Body of pancreas (tissue), 4 donors: ENCODE data around the gene DRC3.

Experiments
- CTCF ChIP-seq, 7 experiments: fragments of 450-650 bp in 4 of 7; fragments of 200-600 bp in 3 of 7; sonication (generic) in 3 of 7; IDR thresholded peaks; one replicate each; pipeline ENCODE4 v1.5.1; 2016 to 2019; ENCODE audit warnings: antibody characterized with exemption in 7 of 7
- POLR2A ChIP-seq, 3 donors: fragments of 450-650 bp; IDR thresholded peaks; one replicate each; pipeline ENCODE4 v1.6.1; 2016; ENCODE audit warnings: antibody characterized with exemption in 3 of 3, mild to moderate bottlenecking in 2 of 3

GRCh38 chr17:18008496-18009268, 36.0 kb downstream of the DRC3 start:
- TF ChIP-seq CTCF (IDR thresholded peaks at IDR 0.05) (no peak), POLR2A (IDR thresholded peaks at IDR 0.05) (no peak)
